GM18507 (cell line): Measurements from ENCODE around the gene EIF2A.

Experiments used
- DNase-seq: peaks from one replicate; pipeline ENCODE4 v3.0.0; 2011; ENCODE audit warnings: low read depth; ENCODE audit not compliant: insufficient read length; ENCODE audit errors: extremely low spot score
- FAIRE-seq: peaks from 2 replicates; lab custom pipeline; 2011; peaks lifted over from hg19 to GRCh38; lab: Jason Lieb, UNC

The EIF2A gene

DNA sequence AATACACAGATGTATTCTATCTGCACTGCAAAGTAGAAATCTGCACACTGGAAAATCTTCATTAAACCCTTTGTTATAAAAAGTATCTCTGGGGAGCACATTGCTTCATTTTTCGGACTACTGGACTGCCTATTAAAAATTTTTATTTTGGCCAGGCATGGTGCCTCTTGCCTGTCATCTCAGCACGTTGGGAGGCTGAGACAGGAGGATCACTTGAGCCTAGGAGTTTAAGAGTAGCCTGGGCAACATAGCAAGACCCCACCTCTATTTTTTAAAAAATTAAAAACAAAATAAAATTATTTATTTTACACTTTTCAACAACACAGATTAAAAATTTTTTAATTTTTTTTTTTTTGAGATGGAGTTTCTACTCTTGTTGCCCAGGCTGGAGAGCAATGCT is 6.3 kb upstream of the EIF2A start:
- no peak for FAIRE-seq

GRCh38 chr3:150540991-150541390 is 5.6 kb upstream of the EIF2A start:
- FAIRE-seq (no peak), DNase-seq (no peak)

More for the DNA sequence above, 6.3 kb upstream of the EIF2A start:
- no peak for DNase-seq

DNA sequence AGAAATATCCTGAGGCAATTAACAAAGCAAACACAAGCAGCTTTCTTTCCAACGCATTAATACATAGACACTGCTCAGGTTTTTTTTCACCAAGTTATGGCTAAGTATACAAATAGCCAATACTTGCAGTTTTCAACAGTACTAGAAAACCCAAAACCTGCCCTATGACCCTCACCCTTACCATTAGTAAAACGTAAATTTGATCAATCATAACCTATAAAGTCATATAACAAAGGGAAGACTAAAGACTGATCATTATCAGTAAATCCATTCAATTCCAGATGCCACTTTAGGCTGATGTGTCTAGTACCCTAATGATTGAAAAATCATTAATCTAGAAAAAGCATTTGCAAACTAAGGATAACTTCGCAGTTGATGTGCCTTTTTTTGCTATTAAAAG is 3.5 kb upstream of the EIF2A start:
- no peak for FAIRE-seq
- DNase-seq, result no peak

DNA sequence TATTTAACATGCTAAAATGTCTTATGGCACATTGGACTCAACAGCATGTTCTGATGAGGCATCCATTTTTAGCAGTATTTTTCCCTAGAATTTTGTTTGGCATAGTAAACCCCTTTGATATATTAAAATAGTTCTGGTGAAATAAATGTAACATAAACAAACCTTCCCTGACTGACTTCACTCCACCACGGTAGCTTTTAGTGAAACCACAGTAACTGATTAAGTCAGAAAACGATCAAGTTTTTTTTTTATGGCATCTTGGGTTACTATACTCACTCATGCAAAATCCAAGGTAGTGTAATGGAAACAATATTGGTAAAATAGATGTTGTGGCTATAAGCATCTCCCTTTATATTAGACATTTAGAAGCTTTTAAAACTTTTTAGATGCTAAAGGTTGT is 3.1 kb upstream of the EIF2A start:
- DNase-seq (no peak), FAIRE-seq (no peak)

DNA sequence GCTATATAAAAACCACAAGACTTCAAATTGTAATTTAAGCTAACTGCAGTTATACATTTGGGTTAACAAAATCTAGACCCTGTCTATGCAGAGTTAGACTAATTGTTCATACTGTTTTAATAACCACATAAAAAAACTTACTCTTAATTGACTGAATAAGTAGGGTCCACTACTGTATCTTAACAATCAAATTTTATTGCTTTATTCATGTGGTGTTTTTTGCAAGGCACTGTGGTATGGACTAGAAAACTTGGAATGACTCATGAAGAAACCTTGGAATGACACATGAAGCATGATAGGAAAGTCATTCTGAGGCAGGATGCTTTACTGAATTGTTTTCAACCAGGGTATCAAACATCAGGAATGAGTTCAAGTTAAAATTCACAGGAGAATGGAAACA is 2.5 kb upstream of the EIF2A start:
- DNase-seq (no peak), FAIRE-seq (no peak)

DNA sequence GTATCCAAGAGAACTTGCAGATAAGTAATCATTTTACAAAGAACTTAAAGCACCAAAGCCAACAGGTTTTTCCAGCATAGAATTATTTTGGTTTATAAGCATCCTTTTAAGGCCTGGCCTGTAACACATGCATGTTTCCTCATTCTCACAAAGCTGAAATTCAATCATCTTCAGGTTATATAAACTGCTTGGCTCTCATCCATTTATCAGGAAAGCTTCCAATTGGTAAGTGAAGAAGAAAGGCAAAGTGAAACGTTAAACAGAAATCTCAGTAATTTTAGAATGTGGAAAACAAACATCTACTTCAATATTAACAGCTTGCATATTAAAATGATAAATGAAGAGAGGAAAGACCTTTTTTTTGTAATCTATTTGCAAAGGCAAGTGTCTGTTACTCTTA is 1.9 kb upstream of the EIF2A start:
- DNase-seq (no peak), FAIRE-seq (no peak)

DNA sequence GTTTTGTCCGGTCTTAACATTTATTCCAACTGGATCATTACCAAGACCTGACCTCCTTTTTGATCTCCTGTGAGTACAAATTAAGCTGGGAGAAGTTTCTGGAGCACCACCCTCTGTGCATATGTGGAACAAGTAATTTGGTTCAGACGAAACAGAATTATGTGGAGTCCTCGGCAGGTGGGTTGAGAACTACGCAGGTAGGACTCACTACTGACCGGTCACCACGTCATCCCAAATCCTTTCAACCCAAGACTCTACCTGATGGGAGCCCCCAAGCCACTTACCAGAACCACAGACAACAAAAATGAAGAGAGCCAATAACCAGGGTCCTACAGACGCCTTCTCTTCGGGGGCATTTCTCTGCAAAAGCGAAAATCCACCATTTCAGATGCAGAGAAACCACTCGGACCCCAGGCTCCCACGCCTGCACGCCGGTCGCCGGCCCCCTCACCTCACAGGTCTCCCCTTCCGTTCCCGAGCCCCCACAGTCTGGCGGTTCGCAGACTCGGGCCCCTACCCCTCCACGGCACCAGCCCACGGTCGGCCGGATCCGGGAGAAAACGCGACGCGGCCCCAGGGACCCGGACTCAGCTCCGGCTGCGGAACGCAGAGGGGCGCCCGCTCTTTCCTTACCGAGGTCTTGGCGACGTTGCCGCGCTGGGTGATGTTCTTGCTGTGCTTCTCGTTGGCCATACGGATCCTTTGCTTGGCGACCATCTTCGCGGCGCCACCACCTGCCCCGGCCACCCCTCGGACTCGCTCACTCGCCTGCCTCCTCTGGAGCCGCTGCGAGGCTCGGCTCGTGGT is 965 bp upstream of the EIF2A start:
- peak; percentile 18 for FAIRE-seq
- DNase-seq, result peak; percentile 2

DNA sequence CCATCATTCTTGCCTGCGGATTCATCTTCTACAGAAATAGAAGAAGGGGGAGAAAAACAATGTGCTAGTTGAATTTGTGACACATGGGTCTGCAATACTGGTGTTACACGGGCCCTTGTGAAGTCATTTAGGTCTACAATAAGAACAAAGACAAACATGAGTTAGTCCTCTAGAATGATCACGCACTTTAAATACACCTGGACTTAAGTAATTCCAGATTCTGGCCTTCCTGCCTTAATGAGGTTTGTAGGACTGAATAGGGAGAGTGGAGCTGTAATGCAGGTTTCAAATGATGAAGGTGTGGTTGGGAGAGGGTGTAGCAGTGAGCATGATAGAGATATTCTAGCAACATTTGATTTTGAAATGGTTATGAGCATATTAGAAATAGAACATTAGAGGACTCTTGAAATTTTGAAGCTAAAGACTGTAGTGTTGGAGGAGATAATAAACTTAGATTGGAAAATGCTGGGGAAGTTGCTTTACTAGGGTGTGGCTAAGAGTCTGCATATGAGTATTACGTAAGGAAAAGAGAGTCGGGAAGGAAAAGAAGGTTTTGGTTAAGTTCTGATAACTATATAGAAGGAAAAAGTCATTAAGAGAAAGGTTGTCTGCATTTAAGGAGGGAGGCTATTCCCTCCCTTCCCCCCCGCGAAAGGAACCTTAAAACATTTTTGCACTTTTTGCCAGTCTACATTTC is 606 bp downstream of the EIF2A start:
- peak; percentile 33 for FAIRE-seq
- no peak for DNase-seq

GRCh38 chr3:150555859-150556436 is 9.4 kb downstream of the EIF2A start:
- DNase-seq (no peak), FAIRE-seq (peak; percentile 29)

DNA sequence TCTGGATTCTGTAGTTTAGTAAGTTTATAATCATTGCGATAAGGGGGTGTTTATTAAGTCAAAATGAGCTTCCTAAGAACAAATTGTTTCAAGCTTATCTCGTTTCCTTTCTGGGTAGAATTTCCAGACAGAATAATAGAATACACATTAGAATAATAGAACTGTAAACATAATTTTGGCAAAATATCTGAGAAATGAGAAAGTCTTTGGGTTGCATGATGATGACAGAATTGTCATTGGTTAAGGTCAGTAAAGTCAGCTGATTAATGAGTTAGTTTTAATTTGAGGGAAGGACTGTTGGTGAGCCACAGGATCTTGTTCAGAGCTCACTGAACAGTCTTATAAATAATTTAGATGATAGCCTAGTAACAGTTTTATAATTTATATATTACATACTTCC is 10.2 kb downstream of the EIF2A start:
- FAIRE-seq (no peak), DNase-seq (no peak)

DNA sequence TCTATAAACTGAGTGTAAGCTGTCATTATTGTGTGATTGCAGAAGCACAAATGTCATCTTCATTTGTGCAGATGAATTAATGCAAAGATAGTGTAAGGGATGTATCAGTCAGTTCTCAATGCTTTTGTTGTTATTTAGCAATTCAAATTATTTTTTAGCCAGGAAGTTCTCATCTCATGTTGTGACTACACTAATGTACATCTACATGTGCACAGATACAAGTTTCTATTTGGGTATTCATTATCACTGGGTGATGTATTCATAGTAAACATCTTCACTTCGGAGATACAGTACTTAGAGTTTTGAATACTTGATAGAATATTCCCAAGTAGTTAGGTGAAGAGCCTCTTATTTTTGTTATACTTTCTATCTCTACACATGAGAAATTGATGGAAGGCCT is 11.1 kb downstream of the EIF2A start:
- DNase-seq, result no peak
- no peak for FAIRE-seq

GRCh38 chr3:150564243-150564642 is 17.7 kb downstream of the EIF2A start:
- DNase-seq (no peak), FAIRE-seq (no peak)

DNA sequence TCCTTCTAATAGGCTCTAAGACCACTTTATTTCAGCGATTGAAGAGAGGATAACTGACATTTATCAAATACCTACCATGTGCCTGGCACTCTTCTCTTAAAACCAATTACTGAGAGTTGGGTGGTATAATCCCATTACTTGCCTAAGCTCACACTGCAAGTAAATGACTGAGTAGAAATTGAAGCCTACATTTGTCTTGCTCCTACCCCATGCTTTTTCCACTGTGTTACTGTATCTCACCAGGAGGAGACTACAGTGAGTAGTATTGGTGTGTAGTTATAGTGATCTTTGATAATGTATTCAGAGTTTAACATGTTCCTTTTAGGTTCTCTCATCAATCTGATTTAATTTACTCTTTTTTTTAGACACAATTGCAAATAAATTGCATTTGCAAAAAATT is 20.7 kb downstream of the EIF2A start:
- FAIRE-seq, result no peak
- DNase-seq, result no peak

DNA sequence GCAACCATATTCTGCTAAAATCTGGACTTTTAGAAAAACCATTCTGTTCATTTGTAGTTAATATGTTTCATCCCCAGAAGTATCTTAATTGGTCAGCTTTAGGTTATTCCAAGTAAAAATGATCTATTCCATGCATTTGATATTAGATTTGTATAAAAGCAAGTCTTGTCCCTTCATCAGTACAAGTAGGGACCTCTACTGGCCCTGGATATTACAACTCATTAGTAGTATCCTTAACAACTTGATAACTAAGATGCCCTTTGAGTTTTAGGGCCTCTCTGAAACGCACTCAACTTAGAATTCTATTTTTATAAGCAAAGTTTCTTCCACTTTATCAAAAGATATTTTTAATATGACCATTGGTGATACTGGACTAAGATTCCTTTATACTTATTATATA is 31.3 kb downstream of the EIF2A start:
- FAIRE-seq, result no peak
- DNase-seq, result no peak

DNA sequence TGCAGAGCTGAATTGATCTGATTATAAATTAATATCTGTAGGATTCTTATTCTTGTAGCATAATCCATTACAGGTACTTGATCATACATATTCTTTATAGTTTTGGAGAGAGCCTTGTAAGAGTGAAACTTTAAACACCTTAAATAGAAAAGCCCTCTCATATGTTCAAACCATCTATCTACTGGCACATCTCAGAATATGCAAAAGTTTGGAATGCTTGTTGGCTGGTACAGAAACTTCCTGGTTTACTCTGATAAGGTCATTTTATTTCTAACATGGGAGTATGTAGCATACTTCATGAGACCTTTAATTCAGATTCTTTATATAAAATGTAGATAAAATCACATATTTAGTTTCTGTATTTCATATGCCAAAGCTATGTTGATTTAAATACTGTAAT is 34.6 kb downstream of the EIF2A start:
- no peak for DNase-seq
- no peak for FAIRE-seq

GRCh38 chr3:150582620-150583019 is 36.0 kb downstream of the EIF2A start:
- peak; percentile 60 for FAIRE-seq
- no peak for DNase-seq

GRCh38 chr3:150583028-150583427 is 36.4 kb downstream of the EIF2A start:
- FAIRE-seq (peak; percentile 42), DNase-seq (no peak)

- FAIRE-seq (no peak), DNase-seq (no peak)
Observed at GRCh38 chr3:150588027-150588830, 41.6 kb downstream of the EIF2A start.

DNA sequence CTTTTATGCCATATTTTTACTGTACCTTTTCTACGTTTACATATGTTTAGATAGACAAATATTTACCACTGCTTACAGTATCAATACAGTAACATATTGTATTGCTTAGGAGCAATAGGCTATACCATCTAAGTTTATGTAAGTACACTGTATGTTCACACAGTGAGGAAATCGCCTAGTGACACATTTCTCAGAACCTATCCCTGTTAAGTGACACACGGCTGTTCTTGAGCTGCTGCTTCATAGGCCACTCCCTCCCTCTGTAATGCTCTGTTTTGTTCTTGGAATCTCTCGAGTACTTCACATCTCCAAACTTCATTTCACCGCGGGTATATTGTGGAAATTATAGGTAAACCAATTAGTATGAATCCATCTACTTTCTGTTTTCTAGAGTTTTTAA is 43.2 kb downstream of the EIF2A start:
- DNase-seq (no peak), FAIRE-seq (no peak)

DNA sequence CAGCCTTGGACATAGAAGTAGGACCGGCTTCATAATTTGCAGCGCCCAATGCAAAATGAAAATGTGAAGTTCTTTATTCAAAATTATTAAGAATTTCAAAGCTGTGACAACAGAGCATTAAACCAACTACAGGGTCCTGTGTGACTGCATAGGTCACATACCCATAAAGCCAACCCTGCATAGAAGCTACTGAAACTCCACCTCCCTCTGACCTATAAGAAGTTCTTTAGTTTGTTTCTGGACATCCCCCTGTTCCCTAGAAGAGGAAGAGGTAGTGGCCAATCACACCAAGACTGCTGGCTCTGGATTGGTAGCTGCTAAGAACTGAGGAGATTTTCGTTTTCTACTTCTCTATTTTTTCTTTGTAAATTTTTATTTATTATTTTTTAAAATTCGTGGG is 47.6 kb downstream of the EIF2A start:
- DNase-seq (no peak), FAIRE-seq (no peak)
